ENCODE results near the gene ZBTB16.

Gene ZBTB16

GRCh38 chr11:114109206-114110090 lies 49.9 kb downstream of the ZBTB16 start:
- no peak for DNase-seq

GRCh38 chr11:114110123-114110522 lies 50.6 kb downstream of the ZBTB16 start:
- DNase-seq: no peak

GRCh38 chr11:114110952-114111947 lies 51.7 kb downstream of the ZBTB16 start:
- DNase-seq: no peak

GRCh38 chr11:114115451-114115928 lies 56.0 kb downstream of the ZBTB16 start:
- no peak for DNase-seq

GRCh38 chr11:114116357-114116756 lies 56.8 kb downstream of the ZBTB16 start:
- DNase-seq: no peak

- no peak for DNase-seq
These were observed 57.3 kb downstream of the ZBTB16 start for GRCh38 chr11:114116800-114117199.

GRCh38 chr11:114120606-114121005 lies 61.1 kb downstream of the ZBTB16 start:
- DNase-seq: no peak

GRCh38 chr11:114121138-114121537 lies 61.6 kb downstream of the ZBTB16 start:
- no peak for DNase-seq

GRCh38 chr11:114121804-114122504 lies 62.4 kb downstream of the ZBTB16 start:
- DNase-seq: no peak

- no peak for DNase-seq
These were observed 63.2 kb downstream of the ZBTB16 start for GRCh38 chr11:114122686-114123085.

- DNase-seq: no peak
These were observed 64.3 kb downstream of the ZBTB16 start for GRCh38 chr11:114123692-114124330.

GRCh38 chr11:114124601-114125144 lies 65.2 kb downstream of the ZBTB16 start:
- DNase-seq: no peak

GRCh38 chr11:114125531-114125930 lies 66.0 kb downstream of the ZBTB16 start:
- DNase-seq: no peak

GRCh38 chr11:114125959-114126358 lies 66.4 kb downstream of the ZBTB16 start:
- no peak for DNase-seq

GRCh38 chr11:114128399-114128798 lies 68.9 kb downstream of the ZBTB16 start:
- no peak for DNase-seq

- no peak for DNase-seq
These were observed 69.6 kb downstream of the ZBTB16 start for GRCh38 chr11:114129142-114129541.

- no peak for DNase-seq
These were observed 70.2 kb downstream of the ZBTB16 start for GRCh38 chr11:114129699-114130098.

GRCh38 chr11:114130115-114130576 lies 70.6 kb downstream of the ZBTB16 start:
- no peak for DNase-seq

GRCh38 chr11:114130629-114131277 lies 71.2 kb downstream of the ZBTB16 start:
- no peak for DNase-seq

- DNase-seq: no peak
These were observed 72.0 kb downstream of the ZBTB16 start for GRCh38 chr11:114131461-114131864.

GRCh38 chr11:114132417-114132816 lies 72.9 kb downstream of the ZBTB16 start:
- no peak for DNase-seq

Measured in kidney glomerular epithelial cell (primary cell).